NCI-H460 (cell line): ENCODE results near the gene TMCC1. TPM values are rescaled to one million over a fixed set of nuclear protein-coding genes. Genes with fewer than 3 reads are reported as not detected.
"Not testable (repeated sequence)": the region's sequence is repeated elsewhere in the genome, so short reads cannot be mapped to it uniquely, and the experiment has no call there.

Source experiments
- DNase-seq: peaks from one replicate; pipeline ENCODE4 v3.0.0-alpha.2; 2016; ENCODE audit warnings: low read depth; ENCODE audit errors: extremely low read depth
- total RNA-seq: library from RNA; depleted of rRNA; stranded (reverse); fragments of >200 nt; shearing (Covaris generic); gene quantifications from 2 replicates; pipeline ENCODE4 v1.2.3, GENCODE V29; 2014

The TMCC1 gene
- total RNA-seq, 1 experiment from 2014 or later: 9.7 TPM

- DNase-seq: no peak
These were observed 236.1 kb downstream of the TMCC1 start for GRCh38 chr3:129657261-129658046.

DNA sequence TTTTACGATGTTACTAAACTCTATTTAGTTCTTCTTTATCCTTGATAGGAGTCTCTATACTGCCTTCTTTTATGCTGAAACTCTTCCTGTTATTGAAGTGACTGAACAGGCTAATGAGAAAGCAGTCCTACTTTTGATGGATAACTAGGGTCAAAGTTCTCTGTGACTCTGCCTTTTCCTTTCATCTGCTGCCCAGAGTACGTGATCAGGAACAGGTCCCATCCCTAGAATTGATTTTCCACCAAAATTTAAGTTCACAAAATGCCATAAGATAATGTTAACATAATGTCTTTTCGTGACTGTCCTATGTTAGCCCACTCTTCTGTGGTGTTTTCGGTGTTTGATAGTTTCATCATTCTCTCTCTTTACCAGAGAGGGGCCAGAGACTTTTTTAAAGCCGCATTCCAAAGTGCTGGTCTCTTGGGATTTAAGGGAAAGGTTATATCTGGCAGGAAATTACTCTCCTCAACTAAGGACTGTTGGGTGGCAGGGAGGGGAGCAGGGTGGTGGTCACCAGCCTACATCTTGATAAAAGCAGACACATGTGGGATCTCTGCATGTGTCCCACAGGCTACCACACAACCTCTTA, 236.8 kb downstream of the TMCC1 start:
- no peak for DNase-seq

DNA sequence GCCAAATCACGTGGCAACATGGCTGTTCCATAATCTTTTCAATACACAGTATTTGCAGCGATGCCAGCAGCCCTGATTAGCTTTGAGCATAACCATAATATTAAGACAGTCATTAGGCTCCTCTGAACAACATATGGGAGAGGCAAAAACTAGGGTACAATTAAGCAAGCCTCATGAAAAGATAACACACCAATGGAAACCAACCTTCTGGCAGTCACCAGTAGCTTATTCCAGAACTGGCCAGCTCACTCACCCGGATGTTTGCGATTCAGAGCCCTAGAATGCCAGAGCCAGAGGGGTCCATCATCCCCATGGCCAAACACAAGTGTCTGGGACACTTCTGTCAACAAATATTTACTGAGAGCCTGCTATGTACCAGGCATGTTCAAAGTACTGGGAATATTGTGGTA, 238.2 kb downstream of the TMCC1 start:
- no peak for DNase-seq

DNA sequence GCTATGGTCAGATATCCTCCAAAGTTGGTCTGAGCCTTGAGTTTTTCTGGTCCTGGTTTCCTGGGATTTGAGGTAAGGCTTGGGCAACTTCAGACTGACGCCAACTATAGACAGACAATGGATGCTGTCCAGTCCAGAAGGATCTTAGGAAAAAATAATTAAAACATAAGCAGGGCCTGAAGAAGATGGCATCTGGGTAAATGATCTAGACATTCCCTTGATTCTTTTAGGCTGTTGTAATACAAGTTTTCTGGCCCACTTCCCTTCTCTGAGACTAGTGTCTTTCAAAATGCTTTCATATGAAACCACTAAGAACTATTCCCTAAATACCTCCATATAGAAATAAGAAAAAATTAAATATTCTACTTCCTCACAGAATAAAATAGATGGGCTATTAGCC, 239.4 kb downstream of the TMCC1 start:
- DNase-seq: no peak

DNA sequence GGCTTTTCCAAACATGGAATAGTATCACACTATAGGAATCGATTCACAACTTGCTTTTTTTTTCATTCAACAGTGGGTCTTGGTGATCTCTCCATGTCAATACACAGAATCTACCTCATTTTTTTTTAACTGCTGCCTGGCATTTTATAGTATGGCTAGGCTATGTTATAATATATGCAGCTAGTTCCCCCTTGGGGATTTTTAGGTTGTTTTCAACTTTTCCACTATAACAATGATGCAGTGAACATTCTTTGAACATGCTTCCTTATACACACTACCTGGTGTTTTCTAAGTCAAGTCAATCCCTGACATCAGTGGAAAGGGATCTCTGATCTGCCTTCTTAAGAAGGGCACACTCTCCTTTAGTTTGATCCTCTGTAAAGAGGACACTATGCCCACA, 240.5 kb downstream of the TMCC1 start:
- DNase-seq: no peak

DNA sequence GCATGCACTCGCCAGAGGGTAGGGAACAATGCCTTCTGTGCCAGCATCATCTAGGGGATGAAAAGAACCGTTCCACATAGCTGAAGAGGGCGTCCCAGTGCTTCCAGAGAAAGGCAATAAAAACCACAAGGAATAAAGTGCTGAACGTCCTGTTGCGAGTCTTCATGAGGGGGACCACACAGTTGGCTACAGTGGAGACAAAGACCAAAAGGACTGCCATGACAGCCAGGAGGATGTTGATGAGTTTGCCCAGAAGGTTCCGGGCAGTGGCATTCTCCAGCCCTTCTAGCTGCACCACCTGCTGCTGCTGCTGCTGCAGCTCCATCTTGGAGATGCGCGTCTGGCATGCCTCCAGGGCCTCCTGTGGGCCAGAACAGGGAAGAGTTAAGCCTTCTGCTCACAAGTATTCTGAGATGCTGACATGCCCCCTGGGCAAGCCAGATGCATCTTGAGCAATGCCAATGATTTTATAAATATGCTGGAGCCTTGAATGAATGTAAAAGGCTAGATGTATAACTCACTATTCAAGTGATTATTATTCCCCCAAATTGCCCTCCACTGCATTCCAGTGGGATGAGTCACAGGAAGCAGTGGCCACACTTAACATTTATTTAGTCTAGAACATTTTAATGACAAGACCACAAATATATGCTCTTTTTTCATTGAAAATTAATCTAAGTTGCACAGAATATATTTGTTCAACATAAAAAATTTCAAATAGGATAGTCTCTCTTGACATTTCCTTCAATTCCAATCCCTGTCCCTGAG, 241.9 kb downstream of the TMCC1 start:
- no peak for DNase-seq

DNA sequence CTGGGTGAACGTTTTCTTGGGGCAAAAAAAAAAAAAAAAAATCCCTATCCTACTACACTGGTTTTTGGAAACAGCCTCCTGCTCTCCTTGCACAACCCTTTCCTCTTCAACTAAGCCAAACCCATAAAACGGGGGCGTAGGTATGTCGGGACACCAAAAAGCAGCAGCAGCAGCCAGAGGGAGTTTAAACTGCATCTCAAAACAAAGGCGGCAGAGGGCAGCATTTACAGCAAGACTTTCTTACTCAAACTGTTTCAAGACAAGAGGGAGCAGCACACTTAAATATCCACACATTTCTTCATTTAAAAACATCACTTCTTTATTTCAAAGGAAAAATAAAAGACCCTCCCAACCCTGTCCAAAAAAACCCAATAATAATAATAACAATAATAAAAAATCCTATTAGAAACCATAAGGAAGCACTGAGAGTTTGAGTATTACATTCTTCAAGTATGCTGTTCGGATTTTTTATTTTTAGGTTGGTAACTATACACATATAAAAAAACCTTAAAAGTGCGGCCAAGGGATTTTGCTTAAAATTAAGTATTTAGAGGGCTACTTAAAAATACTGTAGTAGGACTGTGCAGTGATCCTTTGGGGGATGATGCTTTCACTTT, 243.1 kb downstream of the TMCC1 start:
- DNase-seq: peak; percentile 36

GRCh38 chr3:129648391-129648790, 245.1 kb downstream of the TMCC1 start:
- DNase-seq: no peak

DNA sequence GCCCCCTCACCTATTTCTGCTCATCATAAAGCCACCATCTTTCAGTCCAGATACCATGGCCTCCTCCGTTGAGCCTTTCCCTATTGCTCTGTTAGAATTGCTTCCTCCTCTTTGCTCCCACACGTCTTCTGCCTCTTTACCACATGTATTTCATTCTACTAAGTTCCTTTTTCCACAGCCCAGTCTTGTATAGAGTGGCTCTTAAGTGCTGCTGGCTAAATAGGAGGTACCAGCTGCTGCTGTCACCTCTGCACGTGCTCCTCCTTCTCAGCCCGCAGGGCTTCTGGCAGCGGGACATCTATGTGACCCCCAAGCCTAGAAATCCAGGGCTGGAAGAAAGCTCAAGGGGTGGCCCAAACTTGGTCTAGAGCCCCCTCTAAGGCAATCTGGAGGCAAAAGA, 248.2 kb downstream of the TMCC1 start:
- DNase-seq: no peak

- no peak for DNase-seq
These were observed 248.7 kb downstream of the TMCC1 start for GRCh38 chr3:129644836-129645235.

GRCh38 chr3:129641567-129642260, 251.8 kb downstream of the TMCC1 start:
- DNase-seq: not testable (repeated sequence)

- not testable (repeated sequence) for DNase-seq
These were observed 252.5 kb downstream of the TMCC1 start for GRCh38 chr3:129640985-129641384.

DNA sequence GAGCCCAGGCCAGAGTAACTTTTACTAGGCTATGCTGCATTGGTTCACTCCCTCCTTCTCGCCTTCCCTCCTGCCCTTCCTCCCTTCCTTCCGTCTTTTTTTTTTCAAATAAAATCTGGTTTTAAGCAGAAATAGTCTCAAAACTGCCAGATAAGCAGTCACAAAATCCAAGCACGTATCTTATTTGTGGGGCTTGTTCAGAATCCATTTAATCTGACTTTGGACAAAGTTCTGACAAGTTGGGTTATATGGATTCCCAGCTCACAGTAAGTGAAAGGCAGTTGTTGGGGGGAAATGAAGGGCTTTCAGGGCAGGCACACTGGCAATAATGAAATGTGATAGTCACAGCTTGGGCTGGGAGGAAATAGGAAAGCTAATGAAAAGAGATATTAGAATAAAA, 255.0 kb downstream of the TMCC1 start:
- no peak for DNase-seq

DNA sequence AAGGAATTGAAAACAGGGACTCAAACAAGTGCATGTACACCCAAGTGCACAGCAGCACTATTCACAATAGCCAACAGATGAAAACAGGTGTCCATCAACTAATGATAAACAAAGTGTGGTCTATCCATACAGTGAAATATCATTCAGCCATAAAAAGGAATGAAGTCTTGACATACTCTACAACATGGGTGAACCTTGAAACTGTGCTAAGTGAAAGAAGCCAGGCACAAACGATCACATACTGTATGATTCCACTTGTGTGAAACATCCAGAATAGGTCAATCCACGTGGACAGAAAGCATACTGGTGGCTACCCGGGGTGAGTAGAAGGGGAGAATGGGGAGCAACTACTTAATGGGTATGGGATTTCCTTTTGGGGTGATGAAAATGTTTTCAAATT, 257.4 kb downstream of the TMCC1 start:
- DNase-seq: no peak

- no peak for DNase-seq
These were observed 257.9 kb downstream of the TMCC1 start for GRCh38 chr3:129635656-129636055.

- DNase-seq: no peak
These were observed 259.6 kb downstream of the TMCC1 start for GRCh38 chr3:129633751-129634481.

GRCh38 chr3:129632977-129633376, 260.5 kb downstream of the TMCC1 start:
- DNase-seq: no peak

- DNase-seq: no peak
These were observed 261.0 kb downstream of the TMCC1 start for GRCh38 chr3:129632556-129632955.

- no peak for DNase-seq
These were observed 261.5 kb downstream of the TMCC1 start for GRCh38 chr3:129632056-129632455.

- no peak for DNase-seq
These were observed 264.5 kb downstream of the TMCC1 start for GRCh38 chr3:129629011-129629410.
